ENCODE measurements around the gene SLC18B1.
A peak's percentile ranks its signal among the peaks of the same experiment; 100 is the strongest.

Gene SLC18B1

DNA sequence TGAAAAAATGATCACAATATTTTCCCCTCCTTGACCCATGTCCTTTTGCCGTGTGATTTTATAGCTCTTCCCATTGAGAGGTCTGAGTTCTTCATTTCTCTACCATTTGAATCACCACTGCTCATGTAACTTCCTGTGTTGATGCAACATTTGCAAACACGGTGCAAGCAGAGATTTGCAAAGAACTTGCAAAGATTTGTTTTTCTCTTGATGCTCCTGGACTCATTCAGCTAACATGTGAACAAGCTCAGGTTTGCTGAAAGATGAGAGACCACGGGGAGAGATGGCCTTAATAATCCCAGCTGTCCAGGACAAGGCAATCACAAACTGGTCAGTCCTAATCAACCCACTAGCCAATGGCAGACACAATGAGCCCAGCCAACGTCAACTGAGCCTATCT is 49.3 kb downstream of the SLC18B1 start:
- DNase-seq (ENCODE audit: low read depth, low spot score): no peak
- H3K27ac ChIP-seq: peak overlapping the region; percentile 83

DNA sequence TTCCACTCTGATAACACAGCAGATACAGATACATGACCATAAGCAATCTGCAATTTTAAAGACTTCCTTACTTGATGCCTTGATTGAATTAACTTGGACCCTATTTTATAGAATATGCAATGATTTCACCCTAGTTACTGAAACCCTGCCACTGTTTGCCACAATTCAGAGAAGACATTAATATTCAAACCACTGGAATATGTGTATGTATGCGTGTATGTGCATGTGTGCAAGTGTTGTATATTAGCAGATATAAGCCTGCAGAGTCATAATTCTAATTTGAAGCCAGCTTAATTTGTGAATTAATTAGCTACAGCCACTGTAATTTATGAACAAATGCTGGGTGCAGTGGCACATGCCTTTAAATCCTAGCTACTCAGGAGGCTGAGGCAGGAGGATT is 50.0 kb downstream of the SLC18B1 start:
- peak overlapping the region; percentile 83 for H3K27ac ChIP-seq
- no peak for DNase-seq (ENCODE audit: low read depth, low spot score)

DNA sequence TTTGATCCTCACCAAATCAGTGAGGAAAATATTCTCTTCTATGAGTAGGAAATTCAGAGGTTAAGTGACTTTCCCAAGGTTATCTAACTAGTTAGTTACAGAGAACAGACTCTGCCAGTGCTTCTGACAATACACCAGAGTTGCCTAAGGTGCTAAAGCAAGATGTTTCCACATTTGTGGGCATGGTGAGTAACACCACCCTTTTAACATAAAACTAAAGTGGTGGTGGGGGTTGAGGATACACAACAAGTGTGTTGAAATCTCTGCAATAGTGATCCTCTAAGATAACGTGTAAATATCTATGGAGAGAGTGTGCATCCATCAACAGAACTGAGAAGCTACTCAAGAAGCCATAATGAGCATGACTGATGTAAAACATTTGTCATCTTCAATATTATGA is 52.4 kb downstream of the SLC18B1 start:
- DNase-seq (ENCODE audit: low read depth, low spot score): no peak
- H3K27ac ChIP-seq: no peak overlapping the region

DNA sequence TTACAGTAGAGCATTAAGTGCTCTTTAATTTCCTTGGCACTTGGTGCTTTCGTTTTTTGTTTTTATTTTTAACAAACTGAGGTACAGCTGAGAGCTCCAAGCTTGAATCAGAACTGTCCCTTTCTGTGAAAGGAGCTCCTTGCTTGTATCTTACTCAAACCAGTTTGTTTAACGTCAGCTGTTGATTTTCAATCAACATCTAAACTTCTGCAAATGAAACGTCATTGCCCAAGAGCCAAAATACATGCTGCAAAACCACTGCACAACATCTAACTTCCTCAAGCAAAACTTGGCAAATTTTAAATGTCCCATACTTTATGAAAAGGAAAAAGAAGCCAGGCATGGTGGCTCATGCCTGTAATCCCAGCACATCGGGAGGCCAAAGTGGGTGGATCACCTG is 55.9 kb downstream of the SLC18B1 start:
- H3K27ac ChIP-seq: no peak overlapping the region
- DNase-seq (ENCODE audit: low read depth, low spot score): no peak

DNA sequence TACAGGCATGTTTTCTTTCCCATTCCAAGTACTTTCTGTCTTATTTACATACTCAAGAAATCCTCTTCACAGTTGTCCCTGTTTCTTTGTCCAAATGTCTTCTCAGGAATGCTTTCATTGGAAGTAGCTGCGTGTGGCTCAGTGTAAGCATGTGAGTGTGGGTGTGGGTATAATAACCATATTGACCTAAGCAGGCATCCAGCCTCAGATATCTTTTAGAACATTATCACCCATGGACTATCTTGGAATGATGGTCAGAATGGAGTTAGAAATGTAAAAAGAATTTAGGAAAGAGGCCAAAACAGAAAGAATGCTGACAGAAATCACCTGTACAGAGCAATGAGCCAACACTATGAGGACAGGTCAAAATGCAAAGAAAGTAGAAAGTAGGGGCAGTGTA is 57.2 kb downstream of the SLC18B1 start:
- no peak overlapping the region for H3K27ac ChIP-seq
- no peak for DNase-seq (ENCODE audit: low read depth, low spot score)

DNA sequence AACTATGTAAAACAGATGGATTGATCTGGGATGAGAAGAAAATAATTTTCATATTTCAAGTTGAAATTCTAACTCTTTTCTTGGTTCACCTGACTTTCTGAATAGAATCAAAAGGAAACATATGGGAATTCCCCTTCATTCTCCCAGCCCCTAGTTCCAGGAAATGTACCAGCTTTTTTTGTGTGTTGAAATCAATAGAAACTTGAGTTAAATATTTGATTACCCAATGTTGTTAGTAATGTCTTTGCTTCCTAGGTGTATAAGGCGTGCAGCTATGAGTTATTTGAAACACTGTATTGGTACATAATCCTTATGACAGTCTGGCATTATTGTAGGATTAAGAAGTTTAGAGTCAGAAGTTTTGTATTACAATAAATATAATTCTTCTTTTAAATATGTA is 62.2 kb downstream of the SLC18B1 start:
- DNase-seq (ENCODE audit: low read depth, low spot score): peak; percentile 44
- H3K27ac ChIP-seq: peak overlapping the region; percentile 58

DNA sequence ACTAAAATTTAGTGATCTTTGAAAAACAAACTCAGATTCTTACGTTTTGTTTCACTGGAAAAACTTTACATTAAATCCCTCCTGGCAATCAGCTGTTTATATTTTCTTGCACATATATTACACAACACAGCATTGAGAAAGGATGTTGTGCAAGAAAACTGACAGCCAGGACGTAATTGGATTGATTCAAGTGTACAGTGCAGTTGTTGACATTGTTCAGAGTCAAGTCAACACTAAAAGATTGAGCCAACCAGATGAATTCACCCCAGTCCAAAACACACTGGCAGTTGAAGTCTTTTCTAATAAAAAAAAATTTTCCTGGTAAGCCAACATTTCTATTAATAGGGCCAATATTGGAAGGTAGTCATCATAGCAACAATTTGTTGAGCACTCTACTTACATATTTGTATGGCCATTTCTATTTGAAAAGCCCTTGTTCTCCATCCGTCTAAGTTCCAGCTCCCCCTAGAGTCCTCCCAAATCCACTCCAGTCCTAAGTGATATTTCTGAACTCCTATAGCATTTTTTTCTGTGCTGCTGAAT is 63.7 kb downstream of the SLC18B1 start:
- H3K27ac ChIP-seq: peak overlapping the region; percentile 58
- DNase-seq (ENCODE audit: low read depth, low spot score): peak; percentile 60

DNA sequence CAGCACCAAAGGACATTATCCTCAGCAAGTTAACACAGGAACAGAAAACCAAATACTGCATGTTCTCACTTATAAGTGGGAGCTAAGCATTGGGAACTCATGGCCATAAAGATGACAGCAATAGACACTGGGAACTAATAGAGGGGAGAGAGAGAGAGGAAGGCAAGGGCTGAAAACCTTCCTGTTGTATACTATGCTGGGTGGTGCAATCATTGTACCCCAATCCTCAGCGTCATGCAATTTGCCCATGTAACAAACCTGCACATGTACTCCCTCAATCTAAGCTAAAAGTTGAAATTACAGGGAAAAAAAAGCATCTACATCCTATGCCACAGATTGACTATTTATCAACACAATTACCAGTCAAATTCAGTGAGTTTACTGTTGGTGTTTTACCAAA is 64.6 kb downstream of the SLC18B1 start:
- no peak for DNase-seq (ENCODE audit: low read depth, low spot score)
- no peak overlapping the region for H3K27ac ChIP-seq

DNA sequence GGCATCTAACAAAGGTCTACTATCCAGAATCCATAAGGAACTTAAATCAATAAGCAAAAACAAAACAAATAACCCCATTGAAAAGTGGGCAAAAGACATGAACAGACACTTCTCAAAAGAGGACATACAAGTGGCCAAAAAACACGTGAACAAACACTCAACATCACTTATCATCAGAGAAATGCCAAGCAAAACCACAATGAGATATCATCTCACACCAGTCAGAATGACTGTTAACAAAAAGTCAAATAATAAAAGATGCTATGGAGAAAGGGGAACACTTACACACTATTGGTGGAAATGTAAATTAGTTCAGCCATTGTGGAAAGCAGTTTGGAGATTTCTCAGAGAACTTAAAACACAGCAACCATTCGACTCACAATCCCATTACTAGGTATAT is 65.2 kb downstream of the SLC18B1 start:
- DNase-seq (ENCODE audit: low read depth, low spot score): no peak
- no peak overlapping the region for H3K27ac ChIP-seq

DNA sequence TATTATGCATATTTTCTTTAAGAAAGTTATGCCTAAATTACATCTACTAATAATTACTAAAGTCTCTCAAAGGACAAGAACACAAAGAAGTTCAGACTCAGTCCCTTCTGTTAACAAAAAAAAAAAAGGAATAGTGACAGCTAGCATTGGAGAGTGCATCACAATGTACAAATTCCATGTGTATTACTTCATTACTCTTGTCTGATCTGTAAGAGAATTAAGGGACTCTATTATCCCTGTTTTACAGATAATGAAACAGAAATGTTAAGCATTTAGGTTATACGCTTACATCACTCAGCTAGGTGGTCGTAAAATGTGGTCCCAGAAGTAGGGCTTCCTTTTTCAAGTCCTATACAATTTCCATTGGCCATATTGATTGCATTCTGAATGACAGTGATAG is 67.4 kb downstream of the SLC18B1 start:
- DNase-seq (ENCODE audit: low read depth, low spot score): no peak

DNA sequence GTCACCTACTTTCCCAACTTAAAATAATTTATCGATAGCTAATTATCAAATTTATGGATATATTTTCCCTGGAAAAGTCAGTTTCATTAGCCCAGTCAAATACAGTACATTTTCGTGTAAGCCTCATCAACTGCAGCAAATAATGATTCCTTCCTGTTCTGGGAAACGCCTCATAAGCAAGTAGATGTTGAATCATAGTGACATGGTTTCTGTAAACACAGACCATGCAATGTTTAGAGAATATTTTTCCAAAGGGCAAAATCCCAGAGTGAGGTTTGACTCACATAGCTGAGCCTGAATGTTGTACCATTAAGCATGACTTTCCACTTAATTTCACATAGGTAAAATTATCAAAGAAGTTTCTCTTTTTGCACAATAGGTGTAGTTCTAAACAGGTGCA is 67.9 kb downstream of the SLC18B1 start:
- DNase-seq (ENCODE audit: low read depth, low spot score): peak; percentile 58
- peak overlapping the region; percentile 64 for H3K27ac ChIP-seq

More for the DNA sequence above, 67.4 kb downstream of the SLC18B1 start:
- peak overlapping the region; percentile 64 for H3K27ac ChIP-seq

DNA sequence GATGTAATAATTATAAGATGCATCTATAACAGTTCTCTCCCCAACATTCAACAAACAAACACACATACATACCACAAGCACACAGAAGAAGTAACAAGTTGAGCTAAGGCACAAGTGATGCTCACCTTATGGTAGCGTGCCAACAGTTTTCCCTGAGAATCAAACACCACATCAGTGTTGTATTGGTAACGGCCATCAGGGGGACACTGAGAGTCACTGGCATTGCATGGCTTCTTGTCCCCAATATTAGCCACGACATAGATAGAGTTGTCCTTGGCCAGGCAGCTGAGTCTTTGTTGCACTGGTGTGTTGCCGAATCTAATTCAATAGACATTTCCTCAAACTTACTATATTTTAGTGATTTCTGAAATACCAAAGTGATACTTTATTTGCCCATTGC is 69.8 kb downstream of the SLC18B1 start:
- no peak for DNase-seq (ENCODE audit: low read depth, low spot score)
- H3K27ac ChIP-seq: no peak overlapping the region

DNA sequence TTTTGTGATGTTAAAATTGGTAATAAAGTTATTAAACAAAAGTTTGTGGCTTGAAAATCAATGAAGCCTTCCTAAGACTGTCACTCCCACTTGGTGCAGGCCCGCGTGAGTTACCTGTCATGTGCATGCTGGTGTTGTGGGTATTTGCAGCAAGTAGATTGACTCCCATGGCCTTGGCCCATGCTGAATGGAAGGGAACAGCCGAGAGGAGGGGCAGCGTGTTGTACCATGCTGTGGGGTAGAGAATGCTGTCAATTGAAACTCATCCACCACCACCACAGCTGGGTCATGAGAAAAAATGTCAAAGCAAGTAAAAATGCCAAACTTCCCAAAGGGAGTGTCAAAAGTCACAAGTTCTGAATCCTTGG is 71.8 kb downstream of the SLC18B1 start:
- H3K27ac ChIP-seq: no peak overlapping the region
- DNase-seq (ENCODE audit: low read depth, low spot score): no peak

DNA sequence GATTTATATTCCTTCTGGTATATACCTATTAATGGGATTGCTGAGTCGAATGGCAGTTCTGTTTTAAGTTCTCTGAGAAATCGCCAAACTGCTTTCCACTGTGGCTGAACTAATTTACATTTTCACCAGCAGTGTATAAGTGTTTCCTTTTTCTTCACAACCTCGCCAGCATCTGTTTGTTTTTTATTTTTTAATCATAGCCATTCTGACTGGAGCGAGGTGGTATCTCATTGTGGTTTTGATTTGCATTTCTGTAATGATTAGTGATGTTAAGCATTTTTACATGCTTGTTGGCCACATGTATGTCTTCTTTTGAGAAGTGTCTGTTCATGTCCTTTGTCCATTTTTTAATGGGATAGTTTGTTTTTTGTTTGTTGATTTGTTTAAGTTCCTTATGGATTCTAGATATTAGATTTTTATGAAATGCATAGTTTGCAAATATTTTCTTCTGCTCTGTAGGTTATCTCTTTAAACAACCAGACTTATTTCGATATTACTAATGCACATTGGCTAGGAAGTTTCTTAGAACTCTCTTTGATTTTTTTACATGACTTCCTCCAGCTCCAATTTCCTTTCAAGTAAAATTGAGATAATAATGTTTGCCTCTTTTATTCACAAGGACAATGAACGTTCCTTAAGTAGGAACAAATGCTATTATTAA is 72.4 kb downstream of the SLC18B1 start:
- H3K27ac ChIP-seq: no peak overlapping the region
- DNase-seq (ENCODE audit: low read depth, low spot score): no peak

DNA sequence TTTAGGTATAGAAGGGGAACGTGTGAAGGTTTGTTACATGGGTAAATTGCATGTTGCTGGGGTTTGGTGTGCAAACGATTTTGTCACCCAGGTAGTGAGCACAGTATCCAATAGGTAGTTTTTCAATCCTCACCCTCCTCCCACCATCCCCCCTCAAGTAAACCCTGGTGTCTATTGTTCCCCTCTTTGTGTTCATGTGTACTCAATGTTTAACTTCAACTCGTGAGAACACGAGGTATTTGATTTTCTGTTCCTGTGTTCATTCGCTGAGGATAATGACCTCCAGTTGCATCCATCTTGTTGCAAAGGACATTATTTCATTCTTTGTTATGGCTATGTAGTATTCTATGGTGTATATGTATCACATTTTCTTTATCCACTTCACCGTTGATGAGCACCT is 73.0 kb downstream of the SLC18B1 start:
- DNase-seq (ENCODE audit: low read depth, low spot score): no peak
- no peak overlapping the region for H3K27ac ChIP-seq

DNA sequence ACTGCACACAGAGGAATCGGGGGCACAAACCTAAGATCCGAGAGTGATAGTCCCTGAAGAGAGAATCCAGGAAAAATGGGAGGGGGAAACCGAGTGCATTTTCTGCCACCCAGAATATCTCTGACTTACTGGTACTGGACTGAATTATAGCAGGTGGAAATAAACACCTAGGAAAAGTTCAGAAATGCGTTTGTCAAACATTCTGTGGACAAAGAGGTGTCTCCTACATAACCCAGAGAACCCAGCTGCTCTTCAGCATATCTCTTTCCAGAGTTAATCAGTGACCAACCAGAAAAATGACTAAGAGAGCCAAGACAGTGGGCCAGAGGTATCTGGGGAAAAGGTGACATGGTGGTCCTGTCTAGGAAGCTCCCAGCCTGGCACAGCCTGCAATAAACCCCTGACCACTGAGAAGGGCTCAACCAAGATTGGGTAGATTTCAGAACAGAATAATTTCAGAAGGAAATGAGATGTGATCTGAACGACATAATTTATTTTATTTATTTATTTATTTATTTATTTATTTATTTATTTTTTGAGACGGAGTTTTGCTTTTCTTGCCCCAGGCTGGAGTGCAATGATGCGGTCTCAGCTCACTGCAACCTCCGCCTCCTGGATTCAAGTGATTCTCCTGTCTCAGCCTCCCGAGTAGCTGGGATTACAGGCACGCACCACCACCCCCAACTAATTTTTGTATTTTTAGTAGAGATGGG is 78.5 kb downstream of the SLC18B1 start:
- H3K27ac ChIP-seq: no peak overlapping the region
- DNase-seq (ENCODE audit: low read depth, low spot score): no peak

Measured in epithelial cell of prostate (primary cell).